Measurements from ENCODE around the gene LMOD1.

- TF ChIP-seq POLR2A (IDR thresholded peaks at IDR 0.05; ENCODE audit: low read length) = no peak
- no peak for TF ChIP-seq GATA1 (IDR thresholded peaks at IDR 0.05; ENCODE audit: low read depth, low read length)
Measured at GRCh38 chr1:201887116-201887866, 59.1 kb downstream of the LMOD1 start.
